KOPT-K1 (cell line): ENCODE measurements around the gene KDM4B.
"Not testable (repeated sequence)": the region's sequence is repeated elsewhere in the genome, so short reads cannot be mapped to it uniquely, and the experiment has no call there.

Experiments used
- H3K27ac ChIP-seq: fragments of 200-600 bp; sonication (generic); 2 replicates; pipeline ENCODE4 v1.5.1; 2016; ENCODE audit warnings: antibody characterized with exemption, mild to moderate bottlenecking, low read depth, low read length; ENCODE audit not compliant: poor library complexity, severe bottlenecking
- H3K36me3 ChIP-seq: fragments of 200-600 bp; sonication (generic); 2 replicates; pipeline ENCODE4 v1.5.1; 2017; ENCODE audit warnings: antibody characterized with exemption, mild to moderate bottlenecking, low read length, moderate library complexity; ENCODE audit not compliant: insufficient read depth
- H3K9me3 ChIP-seq: fragments of 200-600 bp; sonication (generic); 2 replicates; pipeline ENCODE4 v1.5.1; 2017; ENCODE audit warnings: antibody characterized with exemption, low read length, mild to moderate bottlenecking; ENCODE audit not compliant: insufficient read depth, poor library complexity, severe bottlenecking

Gene KDM4B

GRCh38 chr19:4954320-4955149, 14.4 kb upstream of the KDM4B start:
- H3K27ac ChIP-seq, H3K9me3 ChIP-seq: not testable (repeated sequence)
- peaks cover 100% of the 10 kb centered on the region for H3K36me3 ChIP-seq

DNA sequence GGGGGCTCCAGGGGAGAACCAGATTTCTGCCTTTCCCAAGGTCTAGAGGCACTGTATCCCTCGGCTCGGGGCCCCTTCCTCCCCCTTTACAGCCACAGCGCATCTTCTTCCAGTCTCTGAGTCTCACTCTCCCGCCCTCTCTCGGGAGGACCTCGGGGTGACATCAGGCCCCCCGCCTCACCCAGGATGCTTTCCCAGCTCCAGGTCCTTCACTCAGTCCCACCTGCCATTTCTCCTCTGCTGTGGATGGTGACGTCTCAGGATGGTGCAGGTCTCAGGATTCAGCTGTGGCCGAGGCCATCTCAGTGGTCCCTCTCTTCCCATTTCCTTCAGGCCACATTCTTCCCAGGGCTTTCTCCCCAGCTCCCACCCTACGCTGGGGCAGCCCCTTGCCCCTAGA, 13.6 kb upstream of the KDM4B start:
- Histone ChIP-seq H3K9me3 (no peaks in the 10 kb centered on the region), H3K27ac (no peak overlapping the region), H3K36me3 (peaks cover 100% of the 10 kb centered on the region)

GRCh38 chr19:4957981-4958380, 10.9 kb upstream of the KDM4B start:
- peaks cover 96% of the 10 kb centered on the region for H3K36me3 ChIP-seq
- H3K9me3 ChIP-seq = no peaks in the 10 kb centered on the region
- H3K27ac ChIP-seq = no peak overlapping the region

- Histone ChIP-seq H3K9me3 (no peaks in the 10 kb centered on the region), H3K36me3 (peaks cover 95% of the 10 kb centered on the region), H3K27ac (no peak overlapping the region)
Observed at GRCh38 chr19:4962085-4962619, 6.8 kb upstream of the KDM4B start.

DNA sequence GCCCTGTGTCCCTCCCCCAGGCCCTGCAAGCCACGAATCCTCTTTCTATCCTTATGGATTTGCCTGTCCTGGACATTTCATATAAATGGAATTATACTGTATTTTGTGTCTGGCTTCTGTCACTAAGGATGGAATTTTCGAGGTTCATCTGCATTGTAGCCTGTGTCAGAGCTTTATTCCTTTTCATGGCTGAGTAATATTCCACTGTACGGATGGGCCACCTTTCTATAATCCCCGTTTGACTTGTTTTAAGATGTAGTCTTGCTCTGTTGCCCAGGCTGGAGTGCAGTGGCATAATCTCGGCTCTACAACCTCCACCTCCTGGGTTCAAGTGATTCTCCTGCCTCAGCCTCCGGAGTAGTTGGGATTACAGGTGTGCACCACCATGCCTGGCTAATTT, 3.9 kb upstream of the KDM4B start:
- H3K9me3 ChIP-seq = no peaks in the 10 kb centered on the region
- no peak overlapping the region for H3K27ac ChIP-seq
- H3K36me3 ChIP-seq = peaks cover 66% of the 10 kb centered on the region

DNA sequence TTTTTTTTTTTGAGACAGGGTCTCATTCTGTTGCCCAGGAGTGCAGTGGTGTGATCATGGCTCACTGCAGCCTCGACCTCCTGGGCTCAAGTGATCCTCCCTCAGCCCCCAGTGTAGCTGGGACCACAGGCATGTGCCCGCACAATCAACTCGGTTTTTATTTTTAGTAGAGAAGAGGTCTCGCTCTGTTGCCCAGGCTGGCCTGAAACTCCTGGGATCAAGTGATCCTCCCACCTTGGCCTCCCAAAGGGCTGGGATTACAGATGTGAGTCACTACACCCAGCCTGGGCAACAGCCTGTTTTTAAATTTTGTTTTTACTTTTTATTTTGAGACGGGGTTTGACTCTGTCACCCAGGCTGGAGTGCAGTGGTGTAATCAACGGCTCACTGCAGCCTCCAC, 2.3 kb upstream of the KDM4B start:
- Histone ChIP-seq H3K36me3 (peaks cover 54% of the 10 kb centered on the region), H3K9me3 (no peaks in the 10 kb centered on the region), H3K27ac (no peak overlapping the region)

GRCh38 chr19:4967738-4968461, 1.0 kb upstream of the KDM4B start:
- peak overlapping the region; percentile 6 for H3K27ac ChIP-seq

GRCh38 chr19:4969292-4969771, 419 bp downstream of the KDM4B start:
- no peaks in the 10 kb centered on the region for H3K9me3 ChIP-seq
- peaks cover 27% of the 10 kb centered on the region for H3K36me3 ChIP-seq
- peak overlapping the region; percentile 30 for H3K27ac ChIP-seq

More at GRCh38 chr19:4967738-4968461, 1.0 kb upstream of the KDM4B start:
- no peaks in the 10 kb centered on the region for H3K9me3 ChIP-seq
- peaks cover 41% of the 10 kb centered on the region for H3K36me3 ChIP-seq

DNA sequence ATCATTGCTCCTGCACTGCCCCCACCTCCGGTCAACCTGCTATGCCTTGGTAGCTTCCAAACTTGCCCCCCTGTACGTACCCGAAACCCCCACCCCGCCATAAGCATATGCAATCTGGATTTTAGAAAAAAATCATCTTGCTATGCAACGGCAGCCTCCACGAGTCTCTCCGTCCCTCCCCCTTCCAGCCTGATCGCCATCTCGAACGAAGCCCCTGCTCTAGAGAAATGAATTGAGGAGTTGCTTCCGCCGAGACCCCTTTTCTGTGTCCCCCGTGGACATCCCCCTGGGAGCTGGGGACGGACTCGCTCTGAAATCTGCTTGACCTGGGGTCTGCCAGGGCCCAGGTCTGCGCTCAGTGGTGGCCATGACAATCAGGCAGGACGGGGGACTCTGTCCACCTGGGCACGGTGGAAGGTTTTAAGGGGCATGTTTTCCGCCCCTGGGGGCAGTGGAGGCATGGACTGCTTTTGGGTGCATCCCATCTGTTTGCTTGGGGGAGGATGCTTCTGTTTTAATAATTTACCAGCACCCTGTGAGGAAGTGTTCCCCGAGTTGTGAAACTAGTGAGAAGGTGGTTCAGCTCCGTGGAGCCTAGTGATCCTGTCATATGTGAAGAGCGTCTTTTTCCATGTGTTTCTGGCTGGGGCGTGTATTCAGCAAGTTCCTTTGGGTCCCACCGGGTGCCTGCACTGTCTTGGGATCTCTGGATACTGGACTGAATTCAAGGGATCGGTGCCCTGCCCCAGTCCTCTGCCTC, 1.0 kb downstream of the KDM4B start:
- Histone ChIP-seq H3K9me3 (no peaks in the 10 kb centered on the region), H3K36me3 (peaks cover 21% of the 10 kb centered on the region), H3K27ac (peak overlapping the region; percentile 30)

DNA sequence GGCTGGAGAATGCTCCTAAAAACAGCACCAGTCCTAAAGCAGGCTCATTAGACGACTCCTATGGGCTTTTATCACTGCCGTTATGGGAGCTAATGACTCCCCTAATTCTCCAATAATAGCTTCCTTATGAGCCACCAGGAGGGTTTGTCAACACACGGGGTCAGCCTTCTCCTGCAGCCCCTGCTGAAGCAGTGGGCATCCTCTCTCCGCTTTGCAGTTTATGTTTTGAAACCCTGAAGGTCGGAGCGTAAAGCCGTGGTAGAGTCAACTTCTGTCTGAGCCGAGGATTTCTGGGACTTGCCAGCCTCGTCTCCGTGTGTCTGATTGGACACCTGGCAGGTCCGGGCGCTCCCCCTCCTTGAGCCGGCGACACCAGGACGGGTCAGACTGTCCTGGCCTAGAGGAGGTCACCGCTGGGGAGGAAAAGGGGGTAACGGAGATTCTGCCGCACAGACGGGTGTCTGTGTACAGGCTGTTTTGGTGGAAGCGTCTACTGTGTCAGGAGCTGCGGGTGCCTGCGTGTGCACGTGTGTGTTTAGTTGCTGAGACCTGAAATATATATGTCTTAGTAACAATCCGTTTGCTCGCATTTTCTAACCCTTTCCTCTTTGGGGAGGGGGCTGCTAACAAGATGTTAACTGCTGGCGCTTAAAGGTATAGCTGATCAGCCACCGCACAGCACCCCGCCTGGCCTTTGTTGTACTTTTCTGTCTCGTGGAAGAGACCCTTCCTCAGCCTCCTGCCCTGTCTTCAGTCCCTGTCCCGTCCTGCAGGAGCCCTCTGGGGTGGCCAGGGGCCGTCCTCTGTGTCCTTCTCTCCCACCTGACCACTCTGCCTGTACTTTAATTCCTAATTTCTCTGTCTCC, 1.9 kb downstream of the KDM4B start:
- H3K9me3 ChIP-seq = no peaks in the 10 kb centered on the region
- peaks cover 12% of the 10 kb centered on the region for H3K36me3 ChIP-seq
- no peak overlapping the region for H3K27ac ChIP-seq

- Histone ChIP-seq H3K9me3 (no peaks in the 10 kb centered on the region), H3K27ac (no peak overlapping the region), H3K36me3 (peaks cover 11% of the 10 kb centered on the region; the same call in 1 of the 2 replicates)
Observed at GRCh38 chr19:4971424-4971793, 2.5 kb downstream of the KDM4B start.

- H3K9me3 ChIP-seq = no peaks in the 10 kb centered on the region
- peaks cover 9% of the 10 kb centered on the region; the same call in 1 of the 2 replicates for H3K36me3 ChIP-seq
- H3K27ac ChIP-seq = no peak overlapping the region
Observed at GRCh38 chr19:4971816-4972495, 3.0 kb downstream of the KDM4B start.

DNA sequence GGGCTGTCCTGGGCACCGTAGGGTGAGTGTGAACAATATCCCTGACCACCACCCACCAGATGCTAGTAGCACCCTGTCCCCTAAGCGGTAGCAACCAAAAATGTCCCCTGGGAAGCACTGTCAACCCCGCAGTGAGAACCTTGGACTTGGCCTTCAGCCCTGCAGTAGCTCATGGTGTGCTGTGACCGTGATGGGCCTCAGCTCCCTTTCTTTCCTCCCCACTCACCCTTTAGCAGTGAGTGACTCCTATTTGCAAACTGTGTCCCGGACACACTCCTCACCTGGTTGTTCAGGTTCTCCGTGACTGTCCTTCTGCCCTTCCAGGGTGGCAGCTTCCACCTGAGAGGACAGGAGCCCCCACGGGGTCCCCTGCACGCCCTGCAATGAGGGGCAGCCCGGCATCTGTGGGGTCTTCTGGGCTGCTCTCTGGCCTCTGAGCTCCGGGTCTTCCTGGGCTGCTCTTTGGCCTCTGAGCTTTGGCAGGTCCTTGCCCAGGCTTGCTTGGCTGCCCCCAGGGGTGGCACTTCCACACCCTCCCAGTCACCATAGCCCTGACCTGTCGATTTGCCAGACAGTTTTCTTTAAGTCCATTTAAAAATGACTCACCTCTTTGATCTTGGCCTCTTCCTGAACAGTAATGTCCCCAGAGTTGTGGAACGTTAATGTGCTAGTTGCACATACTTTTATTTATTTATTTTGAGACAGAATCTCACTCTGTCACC, 3.8 kb downstream of the KDM4B start:
- Histone ChIP-seq H3K27ac (no peak overlapping the region), H3K9me3 (no peaks in the 10 kb centered on the region), H3K36me3 (peaks cover 15% of the 10 kb centered on the region)
